Breast epithelium (tissue), 4 donors: Measurements from ENCODE around the gene PLA2G2D. TPM values are rescaled to one million over a fixed set of nuclear protein-coding genes. Genes with fewer than 3 reads are reported as not detected.

Source experiments
- DNase-seq, 2 donors: peaks; one replicate each; pipeline ENCODE4 v3.0.0-alpha.2; 2019; ENCODE audit warnings: low spot score in 2 of 2
- H3K27ac ChIP-seq, 2 donors: fragments of 200-600 bp; sonication (generic) in 1 of 2; one replicate each; pipeline ENCODE4 v1.5.1; 2016 to 2019; ENCODE audit warnings: mild to moderate bottlenecking in 1 of 2
- H3K27me3 ChIP-seq, 2 donors: fragments of 200-600 bp; sonication (generic) in 1 of 2; one replicate each; pipeline versions ENCODE4 v1.5.1 to v1.6.0; 2017 to 2019; ENCODE audit warnings: control low read depth in 1 of 2, mild to moderate bottlenecking in 1 of 2
- H3K36me3 ChIP-seq: fragments of 200-600 bp; one replicate; pipeline ENCODE4 v1.5.1; 2019
- H3K4me1 ChIP-seq, 2 donors: fragments of 200-600 bp; sonication (generic); one replicate each; pipeline ENCODE4 v1.5.1; 2016 to 2019; ENCODE audit warnings: control low read depth in 1 of 2
- H3K4me3 ChIP-seq, 3 donors: fragments of 200-600 bp; sonication (generic); 1 replicate in 2 of 3; 2 replicates in 1 of 3; pipeline ENCODE4 v1.5.1; 2016 to 2019; ENCODE audit warnings: mild to moderate bottlenecking in 3 of 3, moderate library complexity in 2 of 3
- H3K9me3 ChIP-seq, 2 donors: fragments of 200-600 bp; sonication (generic) in 1 of 2; one replicate each; pipeline ENCODE4 v1.5.1; 2016 to 2019; ENCODE audit warnings: control low read depth in 1 of 2
- CTCF ChIP-seq, 3 donors: fragments of 450-650 bp; IDR thresholded peaks; one replicate each; pipeline ENCODE4 v1.5.1; 2016 to 2017; ENCODE audit warnings: antibody characterized with exemption in 3 of 3, mild to moderate bottlenecking in 3 of 3, moderate library complexity in 3 of 3
- POLR2A ChIP-seq: fragments of 450-650 bp; IDR thresholded peaks from one replicate; pipeline ENCODE4 v1.6.1; 2016; ENCODE audit warnings: antibody characterized with exemption, mild to moderate bottlenecking, moderate library complexity
- POLR2AphosphoS5 ChIP-seq, 3 donors: sonication (generic); formaldehyde crosslinking; IDR thresholded peaks; one replicate each; pipeline ENCODE4 v1.6.1; 2017; ENCODE audit warnings: antibody characterized with exemption in 3 of 3
- intact Hi-C: fragments of 100-400 bp; cut with DNase I; formaldehyde crosslinking; loops from one replicate; pipeline ENCODE4 v1.15.1; 2023; ENCODE audit warnings: low total_unique reads
- total RNA-seq, 3 donors: library from RNA; depleted of rRNA; stranded (reverse); fragments of >200 nt; gene quantifications; one replicate each; pipeline ENCODE4 v1.1.0, GENCODE V29; 2016

PLA2G2D gene
- total RNA-seq, 3 donors from 2014 or later: 0.44 TPM; not detected in 2

GRCh38 chr1:20115479-20115878 lies 3.9 kb downstream of the PLA2G2D start:
- intact Hi-C loops: no loop called here
- Histone ChIP-seq H3K36me3 (no peaks in the 10 kb centered on the region), H3K4me3 (no peak overlapping the region), H3K27me3 (no peaks in the 10 kb centered on the region), H3K27ac (no peak overlapping the region), H3K9me3 (no peaks in the 10 kb centered on the region), H3K4me1 (no peaks in the 10 kb centered on the region)
- no peak for DNase-seq
- TF ChIP-seq POLR2AphosphoS5 (IDR thresholded peaks at IDR 0.05) (no peak), CTCF (IDR thresholded peaks at IDR 0.05) (no peak), POLR2A (no peak)

GRCh38 chr1:20114021-20114648 lies 5.2 kb downstream of the PLA2G2D start:
- Histone ChIP-seq H3K9me3 (no peaks in the 10 kb centered on the region), H3K27ac (no peak overlapping the region), H3K4me3 (no peak overlapping the region), H3K4me1 (no peaks in the 10 kb centered on the region), H3K27me3 (no peaks in the 10 kb centered on the region), H3K36me3 (no peaks in the 10 kb centered on the region)
- no peak for DNase-seq
- intact Hi-C loops: no loop called here
- TF ChIP-seq POLR2AphosphoS5 (IDR thresholded peaks at IDR 0.05) (no peak), POLR2A (no peak), CTCF (IDR thresholded peaks at IDR 0.05) (no peak)

GRCh38 chr1:20112279-20113000 lies 6.9 kb downstream of the PLA2G2D start:
- intact Hi-C loops: no loop called here
- Histone ChIP-seq H3K4me1 (no peaks in the 10 kb centered on the region), H3K27ac (no peak overlapping the region), H3K9me3 (no peaks in the 10 kb centered on the region), H3K4me3 (no peak overlapping the region), H3K27me3 (no peaks in the 10 kb centered on the region), H3K36me3 (no peaks in the 10 kb centered on the region)
- DNase-seq: no peak
- TF ChIP-seq POLR2A (no peak), POLR2AphosphoS5 (IDR thresholded peaks at IDR 0.05) (no peak), CTCF (IDR thresholded peaks at IDR 0.05) (no peak)

GRCh38 chr1:20111452-20111851 lies 7.9 kb downstream of the PLA2G2D start:
- intact Hi-C loops: no loop called here
- H3K4me1 ChIP-seq: no peaks in the 10 kb centered on the region
- H3K27me3 ChIP-seq: no peaks in the 10 kb centered on the region
- H3K27ac ChIP-seq: peak overlapping the region; percentile 44 to 78
- TF ChIP-seq POLR2AphosphoS5 (IDR thresholded peaks at IDR 0.05): no peak
- no peak for TF ChIP-seq POLR2A
- no peak for TF ChIP-seq CTCF (IDR thresholded peaks at IDR 0.05)
- H3K9me3 ChIP-seq: no peaks in the 10 kb centered on the region
- no peak for DNase-seq
- no peak overlapping the region for H3K4me3 ChIP-seq
- H3K36me3 ChIP-seq: no peaks in the 10 kb centered on the region

- H3K27me3 ChIP-seq: no peaks in the 10 kb centered on the region
- TF ChIP-seq POLR2AphosphoS5 (IDR thresholded peaks at IDR 0.05) (peak in 1 of 3 donors; percentile 34), CTCF (IDR thresholded peaks at IDR 0.05) (no peak)
- H3K27ac ChIP-seq: peak overlapping the region; percentile 44 to 78
- H3K36me3 ChIP-seq: no peaks in the 10 kb centered on the region
- intact Hi-C loops: no loop called here
- H3K4me3 ChIP-seq: no peak overlapping the region
- DNase-seq: peak in 1 of 2 donors; percentile 65
- H3K9me3 ChIP-seq: no peaks in the 10 kb centered on the region
- no peaks in the 10 kb centered on the region for H3K4me1 ChIP-seq
Observed at GRCh38 chr1:20110679-20111078, 8.7 kb downstream of the PLA2G2D start.
